NB4 (cell line): ENCODE data around the gene RAB3IL1.

ENCODE experiments used
- MYC ChIP-seq: IDR thresholded peaks from 2 replicates; pipeline ENCODE4 v1.6.1; 2011; ENCODE audit warnings: low read depth, low read length
- POLR2A ChIP-seq: IDR thresholded peaks from 2 replicates; pipeline ENCODE4 v1.6.1; 2011; ENCODE audit warnings: mild to moderate bottlenecking; ENCODE audit not compliant: insufficient read length; ENCODE audit errors: extremely low read depth
- TF ChIP-seq, protein P1 (sequence below): IDR thresholded peaks from one replicate; pipeline ENCODE4 v1.5.1; 2012; ENCODE audit warnings: low read depth, low read length
- TF ChIP-seq, protein P2 (sequence below): IDR thresholded peaks from 2 replicates; pipeline ENCODE4 v1.6.1; 2011; ENCODE audit warnings: low read depth, low read length

DNA sequence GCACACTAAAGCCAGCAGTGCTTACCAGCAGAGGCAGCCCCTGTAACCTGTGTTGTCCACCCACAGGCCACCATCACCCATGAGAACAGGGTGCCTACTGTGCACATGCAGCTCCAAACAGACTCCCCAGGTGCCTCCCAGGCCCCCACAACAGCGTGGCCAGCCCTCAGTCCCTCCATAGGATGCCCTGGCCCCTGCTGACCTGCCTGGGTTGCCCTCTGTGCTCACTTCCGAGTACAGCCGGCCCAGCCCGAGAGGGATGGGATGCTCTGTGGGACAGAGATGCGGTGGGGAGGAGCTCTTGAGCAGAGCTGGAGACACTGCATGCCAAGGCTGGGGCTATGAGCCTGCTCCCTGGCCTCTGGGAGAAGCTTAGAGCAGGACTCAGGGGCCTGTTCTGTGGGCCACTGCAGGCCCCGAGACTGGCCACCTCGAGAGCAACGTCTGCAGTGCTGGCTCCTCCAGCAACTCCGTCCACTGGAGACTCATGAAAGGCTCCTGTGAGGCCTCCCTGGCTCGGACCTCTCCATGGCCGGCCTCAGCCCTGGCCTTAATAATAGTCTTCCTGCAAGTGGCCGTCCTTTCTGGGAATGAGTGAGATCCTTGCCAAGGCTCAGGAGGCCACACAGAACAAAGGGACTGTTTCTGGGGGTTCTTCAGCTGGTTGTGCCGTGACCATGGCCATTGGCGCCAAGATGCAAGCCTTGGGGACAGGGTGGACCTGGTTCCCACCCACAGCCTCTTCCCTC, 62.2 kb downstream of the RAB3IL1 start:
- TF ChIP-seq, protein P1, sequence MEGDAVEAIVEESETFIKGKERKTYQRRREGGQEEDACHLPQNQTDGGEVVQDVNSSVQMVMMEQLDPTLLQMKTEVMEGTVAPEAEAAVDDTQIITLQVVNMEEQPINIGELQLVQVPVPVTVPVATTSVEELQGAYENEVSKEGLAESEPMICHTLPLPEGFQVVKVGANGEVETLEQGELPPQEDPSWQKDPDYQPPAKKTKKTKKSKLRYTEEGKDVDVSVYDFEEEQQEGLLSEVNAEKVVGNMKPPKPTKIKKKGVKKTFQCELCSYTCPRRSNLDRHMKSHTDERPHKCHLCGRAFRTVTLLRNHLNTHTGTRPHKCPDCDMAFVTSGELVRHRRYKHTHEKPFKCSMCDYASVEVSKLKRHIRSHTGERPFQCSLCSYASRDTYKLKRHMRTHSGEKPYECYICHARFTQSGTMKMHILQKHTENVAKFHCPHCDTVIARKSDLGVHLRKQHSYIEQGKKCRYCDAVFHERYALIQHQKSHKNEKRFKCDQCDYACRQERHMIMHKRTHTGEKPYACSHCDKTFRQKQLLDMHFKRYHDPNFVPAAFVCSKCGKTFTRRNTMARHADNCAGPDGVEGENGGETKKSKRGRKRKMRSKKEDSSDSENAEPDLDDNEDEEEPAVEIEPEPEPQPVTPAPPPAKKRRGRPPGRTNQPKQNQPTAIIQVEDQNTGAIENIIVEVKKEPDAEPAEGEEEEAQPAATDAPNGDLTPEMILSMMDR = no peak
- TF ChIP-seq POLR2A (no peak), MYC (no peak)
- TF ChIP-seq, protein P2, sequence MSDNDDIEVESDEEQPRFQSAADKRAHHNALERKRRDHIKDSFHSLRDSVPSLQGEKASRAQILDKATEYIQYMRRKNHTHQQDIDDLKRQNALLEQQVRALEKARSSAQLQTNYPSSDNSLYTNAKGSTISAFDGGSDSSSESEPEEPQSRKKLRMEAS = no peak
